ENCODE results near the gene HBA1. TPM values are rescaled to one million over a fixed set of nuclear protein-coding genes. Genes with fewer than 3 reads are reported as not detected.
"Not testable (repeated sequence)": the region's sequence is repeated elsewhere in the genome, so short reads cannot be mapped to it uniquely, and the experiment has no call there.

Gene HBA1
- total RNA-seq, 1 donor from 2014 or later = not detected

DNA sequence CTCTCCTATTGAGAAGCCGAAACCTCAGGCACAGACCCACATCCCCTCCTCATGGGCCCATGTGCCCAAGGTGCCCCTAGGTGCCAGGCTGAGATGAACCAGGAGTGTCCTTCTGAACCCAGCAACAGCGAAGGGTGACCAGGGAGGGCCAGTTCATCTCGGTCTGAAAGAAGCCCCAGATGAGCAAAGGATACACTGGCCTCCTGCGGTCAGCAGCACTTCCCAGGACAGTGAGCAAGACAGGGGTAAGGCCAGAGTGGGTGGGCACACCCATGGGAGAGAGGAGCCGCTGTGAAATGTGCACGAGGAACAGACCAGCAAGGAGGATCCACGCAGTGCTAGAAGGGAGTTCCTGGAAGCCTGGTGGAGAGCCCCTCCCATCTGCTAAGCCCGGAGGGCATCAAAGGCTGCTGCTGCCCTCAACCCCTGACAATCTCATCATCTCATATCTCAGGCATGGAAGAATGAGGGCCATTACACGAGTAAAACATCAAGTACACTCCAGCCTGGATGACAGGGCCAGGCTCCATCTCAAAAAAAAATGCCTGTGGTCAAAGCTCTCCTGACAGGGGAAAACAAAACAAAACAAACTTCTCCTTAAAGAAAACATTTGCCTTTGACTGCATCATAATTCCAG, 27.3 kb upstream of the HBA1 start:
- intact Hi-C loops (cut with micrococcal nuclease) = no loop called here
- Mint-ChIP-seq H3K4me3 (no peak overlapping the region), H3K27me3 (ENCODE audit: insufficient read depth) (peaks cover 34% of the 10 kb centered on the region), H3K9me3 (no peaks in the 10 kb centered on the region), H3K27ac (no peak overlapping the region), H3K4me1 (ENCODE audit: low read depth) (no peaks in the 10 kb centered on the region), H3K36me3 (ENCODE audit: low read depth) (no peaks in the 10 kb centered on the region)
- DNase-seq (ENCODE audit: low spot score) = no peak

DNA sequence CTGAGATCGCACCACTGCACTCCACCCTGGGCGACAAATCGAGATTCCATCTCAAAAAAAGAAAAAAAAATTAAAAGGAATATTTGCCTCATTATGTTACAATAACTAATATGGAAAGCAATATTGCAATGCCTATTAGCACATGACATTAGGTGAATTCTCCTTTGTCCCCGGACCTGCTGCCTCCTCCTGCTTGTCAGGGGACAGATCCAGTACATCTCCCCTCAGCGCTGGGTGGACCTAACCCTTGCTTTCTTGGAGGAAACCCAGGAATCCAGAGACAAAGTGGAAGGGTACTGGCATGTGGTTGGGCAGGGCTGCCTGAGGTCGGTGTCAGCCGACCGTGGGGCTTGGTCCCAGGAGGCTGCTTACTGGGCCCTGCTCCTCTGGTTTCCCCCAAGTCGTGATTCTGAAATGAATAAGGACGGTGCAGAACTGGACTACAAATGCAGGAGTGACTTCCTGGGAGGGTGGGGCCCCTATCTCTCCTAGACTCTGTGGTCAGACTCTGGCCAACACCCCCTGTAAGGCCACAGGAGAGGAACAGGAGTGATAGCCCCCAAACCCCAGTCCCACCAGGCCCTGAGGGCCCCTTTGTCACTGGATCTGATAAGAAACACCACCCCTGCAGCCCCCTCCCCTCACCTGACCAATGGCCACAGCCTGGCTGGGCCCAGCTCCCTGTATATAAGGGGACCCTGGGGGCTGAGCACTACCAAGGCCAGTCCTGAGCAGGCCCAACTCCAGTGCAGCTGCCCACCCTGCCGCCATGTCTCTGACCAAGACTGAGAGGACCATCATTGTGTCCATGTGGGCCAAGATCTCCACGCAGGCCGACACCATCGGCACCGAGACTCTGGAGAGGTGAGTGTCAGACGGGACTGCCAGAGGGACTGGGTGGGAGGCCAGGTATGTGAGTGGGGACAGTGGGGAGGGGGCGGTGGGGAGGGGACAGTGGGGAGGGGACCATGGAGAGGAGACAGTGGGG, 24.0 kb upstream of the HBA1 start, which contains the start of gene HBZ:
Gene HBZ (plus strand): TSS at position 504 of the 988 bp plus-strand sequence. CDS start 266 bp downstream, at position 770.
- Mint-ChIP-seq H3K4me3 (no peak within 1 kb of the TSS), H3K27me3 (ENCODE audit: insufficient read depth) (peaks cover 44% of the 10 kb centered on the region), H3K4me1 (ENCODE audit: low read depth) (peaks cover 6% of the 10 kb centered on the region), H3K36me3 (ENCODE audit: low read depth) (no peaks in the 10 kb centered on the region), H3K27ac (no peak within 1 kb of the TSS), H3K9me3 (no peaks in the 10 kb centered on the region)
- intact Hi-C loops (cut with micrococcal nuclease) = no loop called here
- no peak for DNase-seq (ENCODE audit: low spot score)

- H3K4me1 Mint-ChIP-seq (ENCODE audit: low read depth); DNase-seq (ENCODE audit: low spot score); H3K36me3 Mint-ChIP-seq (ENCODE audit: low read depth); intact Hi-C loops (cut with micrococcal nuclease); H3K27ac Mint-ChIP-seq; H3K4me3 Mint-ChIP-seq; H3K9me3 Mint-ChIP-seq: not testable (repeated sequence)
- peaks cover 44% of the 10 kb centered on the region for H3K27me3 Mint-ChIP-seq (ENCODE audit: insufficient read depth)
These were observed 23.4 kb upstream of the HBA1 start for GRCh38 chr16:153129-153521.

DNA sequence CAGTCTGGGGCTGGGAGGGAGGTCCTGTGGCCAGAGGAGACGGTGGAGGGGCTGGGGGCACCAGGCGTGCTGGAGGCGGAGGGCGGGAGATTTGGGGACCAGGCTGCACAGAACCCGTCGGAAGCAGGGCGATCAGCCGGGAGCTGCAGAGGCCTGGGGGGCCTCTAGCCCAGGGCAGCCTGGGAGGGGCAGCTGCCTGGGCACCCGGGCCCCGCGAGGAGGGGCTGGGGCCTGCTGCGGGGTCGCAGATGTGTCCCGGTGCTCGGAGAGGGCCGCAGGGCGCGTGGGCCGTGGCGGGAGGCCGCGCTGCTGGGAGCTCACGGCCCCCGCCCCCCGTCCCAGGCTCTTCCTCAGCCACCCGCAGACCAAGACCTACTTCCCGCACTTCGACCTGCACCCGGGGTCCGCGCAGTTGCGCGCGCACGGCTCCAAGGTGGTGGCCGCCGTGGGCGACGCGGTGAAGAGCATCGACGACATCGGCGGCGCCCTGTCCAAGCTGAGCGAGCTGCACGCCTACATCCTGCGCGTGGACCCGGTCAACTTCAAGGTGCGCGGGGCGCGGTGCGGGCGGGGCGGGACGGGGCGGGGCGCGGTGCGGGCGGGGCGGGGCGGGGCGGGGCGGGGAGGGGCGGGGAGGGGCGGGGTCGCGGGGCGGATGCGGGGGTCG, 22.8 kb upstream of the HBA1 start:
- not testable (repeated sequence) for H3K4me3 Mint-ChIP-seq; H3K4me1 Mint-ChIP-seq (ENCODE audit: low read depth); H3K27ac Mint-ChIP-seq; DNase-seq (ENCODE audit: low spot score); H3K36me3 Mint-ChIP-seq (ENCODE audit: low read depth); H3K9me3 Mint-ChIP-seq
- intact Hi-C loops (cut with micrococcal nuclease) = loop anchor here (2.0 kb wide), 1 partner anchor 13 kb away; no protein-coding TSS in a partner anchor
- H3K27me3 Mint-ChIP-seq (ENCODE audit: insufficient read depth) = peaks cover 46% of the 10 kb centered on the region

DNA sequence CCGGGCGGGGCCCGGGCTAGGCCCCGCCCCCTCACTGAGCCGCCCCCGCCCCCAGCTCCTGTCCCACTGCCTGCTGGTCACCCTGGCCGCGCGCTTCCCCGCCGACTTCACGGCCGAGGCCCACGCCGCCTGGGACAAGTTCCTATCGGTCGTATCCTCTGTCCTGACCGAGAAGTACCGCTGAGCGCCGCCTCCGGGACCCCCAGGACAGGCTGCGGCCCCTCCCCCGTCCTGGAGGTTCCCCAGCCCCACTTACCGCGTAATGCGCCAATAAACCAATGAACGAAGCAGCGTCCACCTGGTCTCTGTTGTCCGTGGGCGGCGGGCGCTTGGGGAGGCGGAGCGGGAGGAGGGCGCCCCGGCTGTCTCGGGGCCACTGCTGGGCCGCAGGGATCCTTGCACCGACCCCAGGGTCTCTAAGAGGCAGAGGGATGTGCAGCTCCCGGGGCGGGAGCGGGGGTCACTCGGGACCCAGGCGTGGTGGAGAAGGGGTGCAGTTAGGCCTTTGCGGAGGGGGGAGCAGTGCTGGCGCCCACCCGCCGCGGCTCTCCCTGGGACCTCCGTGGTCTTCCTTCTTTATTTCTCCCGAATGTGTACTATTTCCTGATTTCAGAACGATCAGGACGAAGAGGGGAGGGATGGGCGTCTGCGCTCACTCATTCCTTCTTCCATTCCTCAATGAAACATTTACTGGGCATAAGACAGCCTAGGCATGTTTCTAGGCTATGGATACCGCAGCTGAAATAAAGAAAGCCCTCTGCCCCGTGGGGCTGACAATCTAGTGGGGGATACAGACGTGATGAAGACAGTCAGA, 22.1 kb upstream of the HBA1 start:
- Mint-ChIP-seq H3K4me1 (ENCODE audit: low read depth) (peaks cover 6% of the 10 kb centered on the region), H3K27ac (peak overlapping the region; percentile 10), H3K9me3 (no peaks in the 10 kb centered on the region), H3K36me3 (ENCODE audit: low read depth) (no peaks in the 10 kb centered on the region), H3K4me3 (peak overlapping the region; percentile 55), H3K27me3 (ENCODE audit: insufficient read depth) (peaks cover 44% of the 10 kb centered on the region)
- intact Hi-C loops (cut with micrococcal nuclease) = loop anchor here (2.0 kb wide), 1 partner anchor 14 kb away; no protein-coding TSS in a partner anchor
- DNase-seq (ENCODE audit: low spot score) = no peak

DNA sequence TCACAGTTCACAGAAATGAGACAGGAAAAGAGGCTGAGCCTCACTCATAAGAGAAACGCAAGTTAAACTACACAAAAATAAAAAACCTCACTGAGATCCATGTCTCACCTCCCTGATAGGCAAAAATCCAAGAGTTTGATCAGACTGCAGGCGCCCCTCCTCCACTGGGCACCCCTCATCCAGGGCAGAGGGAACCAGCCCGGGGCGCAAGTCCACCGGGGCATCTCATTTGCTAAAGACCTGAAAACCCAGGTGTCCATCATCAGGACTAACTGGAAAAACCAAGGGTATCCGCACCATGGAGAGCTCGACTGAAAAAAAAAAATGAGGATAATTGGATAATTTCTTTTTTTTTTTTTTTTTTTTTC, 21.5 kb upstream of the HBA1 start:
- Mint-ChIP-seq H3K4me3 (peak overlapping the region; percentile 55), H3K9me3 (no peaks in the 10 kb centered on the region), H3K36me3 (ENCODE audit: low read depth) (no peaks in the 10 kb centered on the region), H3K27ac (peak overlapping the region; percentile 10), H3K4me1 (ENCODE audit: low read depth) (peaks cover 6% of the 10 kb centered on the region), H3K27me3 (ENCODE audit: insufficient read depth) (peaks cover 40% of the 10 kb centered on the region)
- intact Hi-C loops (cut with micrococcal nuclease) = loop anchor here (2.0 kb wide), 1 partner anchor 14 kb away; no protein-coding TSS in a partner anchor
- no peak for DNase-seq (ENCODE audit: low spot score)

DNA sequence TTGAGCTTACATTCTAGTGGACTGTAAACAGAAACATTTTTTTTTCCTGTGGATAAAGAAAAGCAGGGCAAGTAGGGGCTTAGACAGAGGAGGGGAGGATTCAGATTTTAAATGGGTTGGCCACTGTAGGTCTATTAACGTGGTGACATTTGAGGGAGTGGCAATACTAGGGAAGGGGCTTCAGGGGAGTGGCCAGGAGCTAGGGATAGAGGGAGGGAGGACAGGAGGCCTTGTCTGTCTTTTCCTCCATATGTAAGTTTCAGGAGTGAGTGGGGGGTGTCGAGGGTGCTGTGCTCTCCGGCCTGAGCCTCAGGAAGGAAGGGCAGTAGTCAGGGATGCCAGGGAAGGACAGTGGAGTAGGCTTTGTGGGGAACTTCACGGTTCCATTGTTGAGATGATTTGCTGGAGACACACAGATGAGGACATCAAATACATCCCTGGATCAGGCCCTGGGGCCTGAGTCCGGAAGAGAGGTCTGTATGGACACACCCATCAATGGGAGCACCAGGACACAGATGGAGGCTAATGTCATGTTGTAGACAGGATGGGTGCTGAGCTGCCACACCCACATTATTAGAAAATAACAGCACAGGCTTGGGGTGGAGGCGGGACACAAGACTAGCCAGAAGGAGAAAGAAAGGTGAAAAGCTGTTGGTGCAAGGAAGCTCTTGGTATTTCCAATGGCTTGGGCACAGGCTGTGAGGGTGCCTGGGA, 17.2 kb upstream of the HBA1 start:
- Mint-ChIP-seq H3K4me1 (ENCODE audit: low read depth) (peaks cover 6% of the 10 kb centered on the region), H3K27me3 (ENCODE audit: insufficient read depth) (peaks cover 40% of the 10 kb centered on the region), H3K27ac (no peak overlapping the region), H3K4me3 (no peak overlapping the region), H3K36me3 (ENCODE audit: low read depth) (no peaks in the 10 kb centered on the region), H3K9me3 (no peaks in the 10 kb centered on the region)
- intact Hi-C loops (cut with micrococcal nuclease) = no loop called here
- no peak for DNase-seq (ENCODE audit: low spot score)

DNA sequence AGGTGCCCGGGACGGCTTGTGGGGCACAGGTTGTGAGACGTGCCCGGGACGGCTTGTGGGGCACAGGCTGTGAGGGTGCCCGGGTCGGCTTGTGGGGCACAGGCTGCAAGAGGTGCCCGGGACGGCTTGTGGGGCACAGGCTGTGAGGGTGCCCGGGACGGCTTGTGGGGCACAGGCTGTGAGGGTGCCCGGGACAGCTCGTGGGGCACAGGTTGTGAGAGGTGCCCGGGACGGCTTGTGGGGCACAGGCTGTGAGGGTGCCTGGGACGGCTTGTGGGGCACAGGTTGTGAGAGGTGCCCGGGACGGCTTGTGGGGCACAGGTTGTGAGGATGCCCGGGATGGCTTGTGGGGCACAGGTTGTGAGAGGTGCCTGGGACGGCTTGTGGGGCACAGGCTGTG, 16.2 kb upstream of the HBA1 start:
- H3K9me3 Mint-ChIP-seq; DNase-seq (ENCODE audit: low spot score); H3K36me3 Mint-ChIP-seq (ENCODE audit: low read depth); H3K27ac Mint-ChIP-seq; intact Hi-C loops (cut with micrococcal nuclease); H3K4me3 Mint-ChIP-seq; H3K4me1 Mint-ChIP-seq (ENCODE audit: low read depth): not testable (repeated sequence)
- H3K27me3 Mint-ChIP-seq (ENCODE audit: insufficient read depth) = peaks cover 33% of the 10 kb centered on the region

- DNase-seq (ENCODE audit: low spot score) = no peak
- no peak overlapping the region for H3K4me3 Mint-ChIP-seq
- H3K9me3 Mint-ChIP-seq = no peaks in the 10 kb centered on the region
- no peaks in the 10 kb centered on the region for H3K4me1 Mint-ChIP-seq (ENCODE audit: low read depth)
- no peaks in the 10 kb centered on the region for H3K36me3 Mint-ChIP-seq (ENCODE audit: low read depth)
- intact Hi-C loops (cut with micrococcal nuclease) = no loop called here
- peaks cover 33% of the 10 kb centered on the region for H3K27me3 Mint-ChIP-seq (ENCODE audit: insufficient read depth)
- no peak overlapping the region for H3K27ac Mint-ChIP-seq
These were observed 15.7 kb upstream of the HBA1 start for GRCh38 chr16:160691-161190.

DNA sequence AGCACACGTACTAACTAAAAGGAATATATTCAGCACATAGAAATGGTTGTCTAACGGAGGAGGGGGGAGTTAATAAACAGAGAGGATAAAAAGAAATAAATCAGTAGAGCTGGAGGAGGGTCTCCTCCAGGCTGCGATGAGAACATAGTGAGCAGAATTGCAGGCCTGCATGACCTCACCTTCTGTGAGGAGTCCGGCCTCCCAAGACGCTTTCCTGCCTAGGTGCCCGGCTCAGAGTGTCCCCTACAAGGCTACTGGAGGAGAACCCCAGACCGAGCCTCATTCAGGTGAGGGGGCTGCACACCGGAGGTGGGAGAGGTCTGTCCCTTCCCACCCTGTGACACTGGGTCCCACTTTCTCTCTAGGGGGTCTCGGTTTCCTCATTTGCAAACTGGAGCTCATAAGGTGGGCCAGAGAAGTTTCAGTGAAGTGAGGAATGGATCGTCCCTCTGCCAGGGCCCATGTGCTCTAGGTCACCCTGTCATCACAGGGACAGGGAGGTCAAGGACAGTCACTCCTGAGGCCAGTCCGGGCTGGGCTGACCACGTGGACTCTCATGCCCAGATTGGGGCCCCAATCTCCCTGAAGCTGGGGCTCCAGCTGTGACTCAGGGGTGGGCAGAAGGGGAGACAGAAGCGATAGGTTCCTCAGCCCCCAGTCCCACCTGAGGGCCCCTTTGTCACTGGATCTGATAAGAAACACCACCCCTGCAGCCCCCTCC, 14.0 kb upstream of the HBA1 start:
- DNase-seq (ENCODE audit: low spot score) = no peak
- intact Hi-C loops (cut with micrococcal nuclease) = no loop called here
- no peaks in the 10 kb centered on the region for H3K36me3 Mint-ChIP-seq (ENCODE audit: low read depth)
- H3K27ac Mint-ChIP-seq = no peak overlapping the region
- H3K9me3 Mint-ChIP-seq = no peaks in the 10 kb centered on the region
- H3K27me3 Mint-ChIP-seq (ENCODE audit: insufficient read depth) = peaks cover 35% of the 10 kb centered on the region
- H3K4me3 Mint-ChIP-seq = no peak overlapping the region
- no peaks in the 10 kb centered on the region for H3K4me1 Mint-ChIP-seq (ENCODE audit: low read depth)

DNA sequence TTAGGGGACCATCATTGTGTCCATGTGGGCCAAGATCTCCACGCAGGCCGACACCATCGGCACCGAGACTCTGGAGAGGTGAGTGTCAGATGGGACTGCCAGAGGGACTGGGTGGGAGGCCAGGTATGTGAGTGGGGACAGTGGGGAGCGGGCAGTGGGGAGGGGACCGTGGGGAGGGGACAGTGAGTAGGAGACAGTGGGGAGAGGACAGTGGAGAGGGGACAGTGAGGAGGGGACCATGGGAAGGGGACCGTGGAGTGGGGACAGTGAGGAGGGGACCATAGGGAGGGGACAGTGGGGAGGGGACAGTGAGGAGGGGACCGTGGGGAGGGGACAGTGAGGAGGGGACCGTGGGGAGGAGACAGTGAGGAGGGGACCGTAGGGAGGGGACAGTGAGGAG, 13.3 kb upstream of the HBA1 start:
- H3K27ac Mint-ChIP-seq; DNase-seq (ENCODE audit: low spot score); H3K9me3 Mint-ChIP-seq; H3K4me1 Mint-ChIP-seq (ENCODE audit: low read depth); H3K4me3 Mint-ChIP-seq; H3K36me3 Mint-ChIP-seq (ENCODE audit: low read depth); intact Hi-C loops (cut with micrococcal nuclease): not testable (repeated sequence)
- H3K27me3 Mint-ChIP-seq (ENCODE audit: insufficient read depth) = peaks cover 41% of the 10 kb centered on the region

Data from activated T-helper 1 cell treated with anti-CD3 and anti-CD28 coated beads, Interleukin-12 subunit alpha, Interleukin-12 subunit beta, Interleukin-2, Interleukin-4 antibody, amounts not matched to agents 30 ng/mL and 10 ng/mL and 1 ng/mL, durations not matched to agents 14 hours and 24 hours and 36 hours (primary cell).